ENCODE results near the gene ZNF232. TPM values are rescaled to one million over a fixed set of nuclear protein-coding genes. Genes with fewer than 3 reads are reported as not detected.
A peak's percentile ranks its signal among the peaks of the same experiment; 100 is the strongest.
"Not testable (repeated sequence)": the region's sequence is repeated elsewhere in the genome, so short reads cannot be mapped to it uniquely, and the experiment has no call there.

The ZNF232 gene
- total and polyA plus RNA-seq, 8 donors: 7.7 to 50.6 (median 29.2) TPM

- Histone ChIP-seq H3K9me3 (peaks cover 13 to 92% of the 10 kb centered on the region in 2 donors), H3K36me3 (peaks cover 0 to 66% of the 10 kb centered on the region in 2 donors), H3K27me3 (peaks cover 0 to 11% of the 10 kb centered on the region in 2 donors), H3K4me1 (peaks cover 0 to 9% of the 10 kb centered on the region in 2 donors), H3K4me3 (no peak overlapping the region), H3K27ac (no peak overlapping the region)
- no peak for TF ChIP-seq CTCF (IDR thresholded peaks at IDR 0.05)
- intact Hi-C loops (cut with DNase I): no loop called here
- no peak for DNase-seq
- no peak for ATAC-seq
Measured at GRCh38 chr17:5092218-5093010, 19.3 kb downstream of the ZNF232 start.

GRCh38 chr17:5080591-5080990, 31.1 kb downstream of the ZNF232 start:
- Histone ChIP-seq H3K27ac (no peak overlapping the region), H3K36me3 (peaks cover 0 to 9% of the 10 kb centered on the region in 2 donors), H3K27me3 (no peaks in the 10 kb centered on the region), H3K4me3 (no peak overlapping the region), H3K9me3 (peaks cover 0 to 31% of the 10 kb centered on the region in 2 donors), H3K4me1 (peaks cover 9 to 17% of the 10 kb centered on the region in 2 donors)
- ATAC-seq (no peak), DNase-seq (no peak)
- no peak for TF ChIP-seq CTCF (IDR thresholded peaks at IDR 0.05)
- intact Hi-C loops (cut with DNase I): no loop called here

- Histone ChIP-seq H3K4me1 (peaks cover 9 to 17% of the 10 kb centered on the region in 2 donors), H3K9me3 (peaks cover 0 to 11% of the 10 kb centered on the region in 2 donors), H3K27me3 (no peaks in the 10 kb centered on the region), H3K4me3 (peak within 1 kb of the TSS; percentile 54 to 72), H3K36me3 (no peaks in the 10 kb centered on the region), H3K27ac (peak within 1 kb of the TSS; percentile 70 to 83)
- ATAC-seq: peak; percentile 98
- TF ChIP-seq CTCF (IDR thresholded peaks at IDR 0.05): no peak
- DNase-seq: peak; percentile 82 to 95 (median 86)
- intact Hi-C loops (cut with DNase I): no loop called here
Measured at GRCh38 chr17:5078106-5079028, 33.3 kb downstream of the ZNF232 start, which contains the start of gene ZFP3. Gene ZFP3 (plus strand): TSS chr17:5078467. CDS start chr17:5091505, 13,038 bp downstream.

- no peak for DNase-seq
- H3K4me3 ChIP-seq: peak overlapping the region; percentile 54 to 72
- H3K27ac ChIP-seq: peak overlapping the region; percentile 70 to 83
- peak; percentile 23 for ATAC-seq
- TF ChIP-seq CTCF (IDR thresholded peaks at IDR 0.05): no peak
- peaks cover 9 to 17% of the 10 kb centered on the region in 2 donors for H3K4me1 ChIP-seq
- no peaks in the 10 kb centered on the region for H3K36me3 ChIP-seq
- H3K9me3 ChIP-seq: peaks cover 0 to 5% of the 10 kb centered on the region in 2 donors
- intact Hi-C loops (cut with DNase I): no loop called here
- H3K27me3 ChIP-seq: no peaks in the 10 kb centered on the region
Measured at GRCh38 chr17:5077781-5078105, 33.9 kb downstream of the ZNF232 start.

GRCh38 chr17:5077275-5077674, 34.4 kb downstream of the ZNF232 start:
- H3K9me3 ChIP-seq; intact Hi-C loops (cut with DNase I); H3K27me3 ChIP-seq; ATAC-seq; H3K36me3 ChIP-seq; DNase-seq: not testable (repeated sequence)
- H3K27ac ChIP-seq: peak overlapping the region in 1 of 2 donors; percentile 83
- H3K4me3 ChIP-seq: peak overlapping the region in 1 of 2 donors; percentile 72
- peaks cover 9 to 17% of the 10 kb centered on the region in 2 donors for H3K4me1 ChIP-seq

GRCh38 chr17:5075472-5075871, 36.2 kb downstream of the ZNF232 start:
- H3K4me1 ChIP-seq: peaks cover 9 to 17% of the 10 kb centered on the region in 2 donors
- H3K4me3 ChIP-seq; H3K27ac ChIP-seq; intact Hi-C loops (cut with DNase I); DNase-seq; H3K27me3 ChIP-seq; H3K36me3 ChIP-seq; ATAC-seq; H3K9me3 ChIP-seq: not testable (repeated sequence)
